NCI-H1436 (cell line): ENCODE measurements around the gene CXCL14.

ENCODE experiments used
- DNase-seq: peaks from one replicate; lab custom pipeline; 2025; lab: John Stamatoyannopoulos, UW

Gene CXCL14

GRCh38 chr5:135596788-135597187 is 18.0 kb upstream of the CXCL14 start:
- no peak for DNase-seq

- DNase-seq: no peak
These were observed 17.5 kb upstream of the CXCL14 start for GRCh38 chr5:135596157-135596763.

GRCh38 chr5:135594416-135594960 is 15.7 kb upstream of the CXCL14 start:
- DNase-seq: no peak

- no peak for DNase-seq
These were observed 15.1 kb upstream of the CXCL14 start for GRCh38 chr5:135593886-135594285.

- no peak for DNase-seq
These were observed 14.3 kb upstream of the CXCL14 start for GRCh38 chr5:135593141-135593540.

- DNase-seq: no peak
These were observed 13.7 kb upstream of the CXCL14 start for GRCh38 chr5:135592312-135593045.

- DNase-seq: no peak
These were observed 12.5 kb upstream of the CXCL14 start for GRCh38 chr5:135591277-135591676.

GRCh38 chr5:135589152-135589551 is 10.4 kb upstream of the CXCL14 start:
- DNase-seq: no peak

- no peak for DNase-seq
These were observed 9.2 kb upstream of the CXCL14 start for GRCh38 chr5:135587721-135588663.

- no peak for DNase-seq
These were observed 6.1 kb upstream of the CXCL14 start for GRCh38 chr5:135584918-135585317.

- DNase-seq: no peak
These were observed 5.5 kb upstream of the CXCL14 start for GRCh38 chr5:135584276-135584675.

GRCh38 chr5:135582099-135582781 is 3.4 kb upstream of the CXCL14 start:
- no peak for DNase-seq

- DNase-seq: no peak
These were observed 496 bp downstream of the CXCL14 start for GRCh38 chr5:135578305-135578684.

- DNase-seq: no peak
These were observed 1.4 kb downstream of the CXCL14 start for GRCh38 chr5:135577421-135577820.

- no peak for DNase-seq
These were observed 2.7 kb downstream of the CXCL14 start for GRCh38 chr5:135576075-135576599.

GRCh38 chr5:135574493-135574892 is 4.3 kb downstream of the CXCL14 start:
- no peak for DNase-seq

GRCh38 chr5:135571902-135572301 is 6.9 kb downstream of the CXCL14 start:
- no peak for DNase-seq

GRCh38 chr5:135571066-135571609 is 7.7 kb downstream of the CXCL14 start:
- DNase-seq: no peak

GRCh38 chr5:135570453-135570764 is 8.4 kb downstream of the CXCL14 start:
- DNase-seq: no peak

- DNase-seq: peak; percentile 71
These were observed 8.9 kb downstream of the CXCL14 start for GRCh38 chr5:135569755-135570452.

GRCh38 chr5:135568923-135569360 is 9.8 kb downstream of the CXCL14 start:
- DNase-seq: no peak
